Activated CD4-positive, alpha-beta T cell treated with anti-CD3 and anti-CD28 coated beads, Interleukin-2, amount 50 U/mL, for 16 hours (primary cell): ENCODE data around the gene ANKS6.
A peak's percentile ranks its signal among the peaks of the same experiment; 100 is the strongest.

ENCODE experiments used
- DNase-seq: peaks from one replicate; pipeline ENCODE4 v3.0.0-alpha.2; 2020

The ANKS6 gene

DNA sequence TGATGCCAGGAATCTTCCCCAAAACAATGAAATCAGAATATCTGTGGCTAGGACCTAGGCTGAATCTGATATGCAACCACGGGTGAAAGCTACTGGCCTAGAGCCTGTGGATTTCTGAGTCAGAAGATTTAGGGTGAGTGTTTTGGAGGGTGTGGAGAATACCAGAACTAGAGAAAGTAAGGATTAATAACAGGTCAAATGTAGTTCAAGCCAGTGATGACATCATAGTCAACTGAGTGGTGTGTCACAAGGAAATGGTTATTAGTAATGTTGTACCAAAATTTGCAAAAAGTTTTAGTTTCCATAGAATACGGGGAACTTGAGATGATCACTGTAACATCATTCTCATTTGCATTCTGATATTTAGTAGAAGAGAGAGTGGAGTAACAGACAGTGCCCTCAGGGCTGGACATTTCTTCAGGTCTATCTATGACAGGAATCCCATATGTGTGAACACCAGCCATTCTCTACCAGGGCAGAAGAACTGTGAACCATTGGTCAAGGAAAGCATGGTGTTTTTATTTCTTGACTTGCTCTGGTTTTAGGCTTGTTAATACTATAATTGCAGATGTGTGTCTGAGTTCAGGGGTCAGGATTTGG is 14.8 kb upstream of the ANKS6 start:
- no peak for DNase-seq

DNA sequence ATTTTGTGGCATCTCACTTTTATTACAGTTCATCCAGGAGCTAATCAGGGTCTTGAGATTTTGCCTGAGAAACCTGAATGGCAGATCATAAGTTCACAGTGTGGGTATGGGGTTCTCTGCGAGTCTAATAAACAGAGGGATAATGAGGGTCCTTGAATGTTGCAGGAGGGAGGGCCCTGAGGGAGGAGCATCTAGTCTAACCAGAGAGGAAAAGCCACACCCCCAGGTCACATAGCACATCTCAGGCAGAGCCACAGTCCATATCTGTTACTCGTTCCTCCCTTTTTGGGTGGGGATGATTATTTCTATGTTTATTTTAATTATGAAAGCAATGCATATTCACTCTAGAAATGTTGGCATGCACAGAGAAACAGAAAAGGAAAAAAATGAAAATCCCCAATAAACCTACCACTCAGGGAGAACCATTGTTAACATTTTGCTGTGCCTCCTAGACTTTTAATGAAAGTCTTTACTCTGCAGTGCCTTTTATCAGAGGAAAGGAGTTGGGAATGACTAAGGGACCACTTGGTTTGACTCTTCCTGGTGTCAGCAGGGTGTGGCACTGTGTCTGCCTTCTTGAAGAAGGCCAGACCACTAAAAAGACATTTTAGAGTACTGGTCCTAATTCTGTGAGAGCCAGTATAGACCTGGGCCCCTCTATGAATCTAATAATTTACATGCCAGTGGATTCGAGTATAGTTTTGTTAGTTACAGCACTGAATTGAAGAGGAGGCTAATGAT is 13.9 kb upstream of the ANKS6 start:
- no peak for DNase-seq

GRCh38 chr9:98809311-98810101 is 13.2 kb upstream of the ANKS6 start:
- DNase-seq = no peak

DNA sequence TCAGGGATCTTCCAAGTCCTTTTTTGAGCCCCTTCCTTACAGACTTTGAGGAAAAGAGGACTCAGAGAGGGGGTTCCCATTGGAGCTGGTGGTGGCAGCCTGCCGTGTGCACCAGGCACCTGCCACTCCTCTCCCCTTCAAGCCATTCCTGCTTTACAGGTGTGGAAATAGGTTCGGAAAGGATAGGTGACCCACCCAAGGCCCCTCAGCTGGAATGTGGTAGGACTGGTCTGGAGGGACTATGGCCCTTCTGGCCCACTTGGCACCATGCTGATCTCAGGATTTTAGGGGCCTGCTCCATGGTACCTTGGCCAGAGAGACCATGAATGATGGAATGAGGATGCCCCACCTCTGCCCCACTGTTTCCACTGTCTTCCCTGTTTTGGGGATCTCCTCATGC is 12.5 kb upstream of the ANKS6 start:
- no peak for DNase-seq

DNA sequence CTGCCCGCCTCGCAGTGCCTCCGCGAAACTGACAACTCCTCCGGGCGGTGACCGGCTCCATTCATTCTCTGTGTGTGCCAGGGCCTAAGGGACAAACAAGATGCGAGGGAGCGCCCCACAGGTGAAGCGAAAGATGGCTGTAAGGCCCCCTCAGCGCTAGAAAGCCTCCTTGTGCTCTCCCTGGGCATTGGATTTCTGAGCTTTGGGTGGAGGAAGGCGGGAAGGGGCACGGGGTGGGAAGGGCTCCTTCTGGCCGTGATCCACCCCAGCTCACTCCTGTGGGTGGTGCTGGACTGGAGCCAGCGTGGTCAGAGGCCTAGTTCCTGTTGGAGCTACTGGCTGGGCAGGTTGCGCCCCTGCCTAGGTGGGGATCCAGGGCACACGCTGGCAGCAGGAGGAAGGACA is 12.1 kb upstream of the ANKS6 start:
- no peak for DNase-seq

- peak; percentile 21 for DNase-seq
Observed at GRCh38 chr9:98807814-98808195, 11.4 kb upstream of the ANKS6 start.

DNA sequence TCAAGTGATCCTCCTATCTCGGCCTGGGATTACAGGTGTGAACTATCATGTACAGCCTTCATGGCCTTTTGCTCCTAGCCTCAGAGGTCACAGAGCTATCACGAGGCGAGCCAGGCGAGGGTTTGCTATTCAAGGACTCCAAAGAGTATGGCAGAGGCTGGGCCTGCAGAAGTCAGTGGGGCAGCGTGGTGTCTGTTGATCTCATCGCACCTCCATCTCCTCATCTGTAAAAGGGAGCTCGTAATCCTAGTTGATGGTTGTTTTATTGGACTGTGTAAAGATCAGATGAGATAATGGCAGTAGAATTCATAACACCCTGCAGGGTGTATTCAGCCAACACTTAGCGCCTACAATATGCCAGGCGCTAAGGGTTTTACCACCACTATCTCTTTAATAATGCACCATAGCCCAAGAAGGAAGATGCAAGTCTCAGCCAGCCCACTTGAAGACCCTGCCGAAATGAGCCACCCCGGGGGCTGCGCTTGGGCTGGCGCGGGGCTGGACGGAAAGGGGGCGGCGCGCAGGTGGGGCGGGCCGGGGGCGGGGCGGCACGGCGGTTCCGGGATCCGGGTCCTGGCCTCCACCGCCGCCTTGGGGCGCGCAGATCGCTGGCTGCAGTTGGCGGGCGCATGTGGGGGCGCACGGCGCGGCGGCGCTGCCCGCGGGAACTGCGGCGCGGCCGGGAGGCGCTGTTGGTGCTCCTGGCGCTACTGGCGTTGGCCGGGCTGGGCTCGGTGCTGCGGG is 10.9 kb upstream of the ANKS6 start, which contains the start of gene GALNT12:
TSS of gene GALNT12 (plus strand) at position 601 of the 744 bp plus-strand sequence. CDS start at position 630, 29 bp downstream.
- peak; percentile 33 for DNase-seq

- DNase-seq = no peak
Observed at GRCh38 chr9:98806394-98807035, 10.2 kb upstream of the ANKS6 start.

GRCh38 chr9:98805506-98806272 is 9.3 kb upstream of the ANKS6 start:
- no peak for DNase-seq

GRCh38 chr9:98804083-98804482 is 7.7 kb upstream of the ANKS6 start:
- no peak for DNase-seq

GRCh38 chr9:98801969-98802371 is 5.6 kb upstream of the ANKS6 start:
- DNase-seq = no peak

DNA sequence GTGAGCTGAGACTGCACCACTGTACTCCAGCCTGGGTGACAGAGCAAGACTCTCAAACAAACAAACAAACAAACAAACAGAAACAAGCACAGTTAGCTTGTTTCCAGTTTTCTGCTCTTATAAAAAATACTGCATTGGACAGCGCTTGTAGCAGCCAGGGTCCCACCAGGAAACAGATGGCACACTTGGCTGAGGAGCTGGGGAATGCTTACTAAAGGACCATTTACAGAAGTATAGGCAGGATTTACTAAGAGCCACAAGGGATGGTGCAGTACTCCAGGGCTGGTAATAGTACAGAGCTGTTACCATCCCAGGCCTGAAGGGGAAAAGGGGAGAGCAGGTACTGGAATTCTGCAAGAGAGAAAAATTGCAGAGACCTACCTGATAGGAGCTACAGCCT is 5.2 kb upstream of the ANKS6 start:
- DNase-seq = no peak

GRCh38 chr9:98798254-98798653 is 1.9 kb upstream of the ANKS6 start:
- DNase-seq = no peak

- DNase-seq = no peak
Observed at GRCh38 chr9:98797491-98797890, 1.1 kb upstream of the ANKS6 start.

DNA sequence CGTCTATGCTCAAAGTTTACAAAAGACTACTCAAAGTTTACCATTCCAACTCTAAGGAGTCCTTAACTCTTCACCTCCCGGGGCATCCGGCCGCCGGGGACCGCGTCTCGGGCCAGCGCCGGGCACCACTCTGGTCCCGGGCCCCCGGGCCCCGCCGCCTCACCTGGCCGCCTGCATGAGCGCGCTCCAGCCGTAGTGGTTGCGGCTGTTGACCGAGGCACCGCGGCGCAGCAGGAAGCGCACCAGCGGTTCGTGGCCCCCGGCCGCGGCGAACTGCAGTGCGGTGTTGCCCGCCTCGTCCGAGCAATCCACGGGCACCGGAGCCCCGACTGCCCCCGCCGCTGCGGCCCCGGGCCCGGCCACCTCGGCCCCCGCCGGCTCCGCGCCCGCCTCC is 388 bp downstream of the ANKS6 start:
- peak; percentile 15 for DNase-seq

DNA sequence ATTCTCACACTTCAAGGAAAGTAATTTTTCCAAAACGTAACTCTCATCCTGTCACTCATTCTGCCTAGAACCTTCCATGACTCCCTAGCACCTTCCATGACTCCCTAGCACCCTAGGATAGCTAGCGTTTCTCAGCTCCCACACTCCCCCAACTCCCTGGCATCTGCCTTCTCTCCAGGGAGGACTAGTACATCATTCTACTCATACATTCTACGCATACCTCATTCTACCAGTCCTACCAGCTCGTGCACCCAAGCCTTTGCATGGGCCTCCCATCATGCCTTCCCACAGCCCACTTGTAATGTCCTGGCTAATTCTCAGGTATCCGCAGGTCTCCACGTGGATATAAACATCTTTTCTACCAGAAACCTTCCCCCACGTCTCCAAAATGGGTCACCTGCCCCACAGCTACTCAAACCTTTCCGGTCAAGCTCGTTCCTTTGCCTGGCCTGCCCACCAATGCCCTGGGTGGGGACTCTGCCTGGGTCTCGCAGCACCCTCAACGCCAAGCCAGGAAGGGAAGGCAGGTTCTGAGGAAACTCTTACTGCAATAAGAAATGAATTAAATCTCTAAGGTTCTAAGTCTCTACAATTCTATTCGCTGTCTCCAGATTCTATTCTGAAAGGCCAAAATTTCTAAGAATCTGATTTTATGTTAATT is 930 bp downstream of the ANKS6 start:
- no peak for DNase-seq

DNA sequence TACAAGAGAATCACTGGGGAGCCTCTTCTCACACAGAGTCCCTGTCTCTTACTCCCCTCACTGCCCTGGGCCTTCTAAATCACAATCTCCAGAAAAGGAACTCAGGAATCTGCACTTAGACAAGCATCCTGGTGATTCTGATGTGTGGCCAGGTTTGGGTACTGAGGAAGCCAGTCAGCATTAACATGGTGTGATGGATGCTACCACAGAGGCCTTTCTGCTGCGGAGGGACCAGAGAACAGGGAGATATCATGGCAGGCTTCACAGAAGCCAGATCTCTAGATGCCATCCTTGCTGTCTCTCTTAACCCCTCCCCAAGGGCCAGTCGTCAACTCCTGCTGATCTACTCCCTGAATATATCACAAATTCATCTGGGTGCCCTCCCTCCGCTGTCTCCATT is 1.6 kb downstream of the ANKS6 start:
- DNase-seq = no peak

DNA sequence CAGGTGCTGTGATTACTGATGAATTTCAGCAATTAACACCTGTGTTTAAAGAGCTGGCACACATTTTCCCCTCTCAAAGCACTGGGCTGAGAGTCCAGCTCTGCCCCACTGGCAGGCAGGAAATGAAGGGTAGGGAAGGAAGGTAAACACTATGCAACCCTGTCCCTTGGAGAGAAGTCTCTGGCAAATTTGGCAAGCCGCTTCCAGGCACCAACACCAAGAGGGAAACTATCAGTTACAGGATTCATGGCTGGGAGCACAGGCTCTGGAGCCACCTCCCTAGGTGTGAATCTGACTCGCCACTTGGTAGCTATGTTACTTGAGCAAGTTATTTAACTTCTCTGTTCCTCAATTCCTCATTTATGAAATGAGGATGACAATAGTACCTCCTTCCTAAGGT is 3.3 kb downstream of the ANKS6 start:
- DNase-seq = no peak

GRCh38 chr9:98791608-98792490 is 4.5 kb downstream of the ANKS6 start:
- no peak for DNase-seq
